Measurements from ENCODE around the gene CPT1B.

GRCh38 chr22:50546326-50547262 lies 31.6 kb downstream of the CPT1B start:
- TF ChIP-seq ZBTB1 (tag by site-specific recombination; IDR thresholded peaks at IDR 0.05) (no peak), CTCF (tag by site-specific recombination; IDR thresholded peaks at IDR 0.05) (no peak), ZNF404 (tag by site-specific recombination; IDR thresholded peaks at IDR 0.05) (no peak), REST (tag by site-specific recombination; IDR thresholded peaks at IDR 0.05) (no peak)
